Panc1 (cell line): ENCODE measurements around the gene RIMS1.

Experiments
- CTCF ChIP-seq: fragments of 450-650 bp; IDR thresholded peaks from 2 replicates; pipeline ENCODE4 v1.5.1; 2017; ENCODE audit warnings: mild to moderate bottlenecking
- POLR2AphosphoS5 ChIP-seq: IDR thresholded peaks from 2 replicates; pipeline ENCODE4 v1.6.1; 2012; ENCODE audit warnings: mild to moderate bottlenecking, low read depth, low read length, moderate library complexity

DNA sequence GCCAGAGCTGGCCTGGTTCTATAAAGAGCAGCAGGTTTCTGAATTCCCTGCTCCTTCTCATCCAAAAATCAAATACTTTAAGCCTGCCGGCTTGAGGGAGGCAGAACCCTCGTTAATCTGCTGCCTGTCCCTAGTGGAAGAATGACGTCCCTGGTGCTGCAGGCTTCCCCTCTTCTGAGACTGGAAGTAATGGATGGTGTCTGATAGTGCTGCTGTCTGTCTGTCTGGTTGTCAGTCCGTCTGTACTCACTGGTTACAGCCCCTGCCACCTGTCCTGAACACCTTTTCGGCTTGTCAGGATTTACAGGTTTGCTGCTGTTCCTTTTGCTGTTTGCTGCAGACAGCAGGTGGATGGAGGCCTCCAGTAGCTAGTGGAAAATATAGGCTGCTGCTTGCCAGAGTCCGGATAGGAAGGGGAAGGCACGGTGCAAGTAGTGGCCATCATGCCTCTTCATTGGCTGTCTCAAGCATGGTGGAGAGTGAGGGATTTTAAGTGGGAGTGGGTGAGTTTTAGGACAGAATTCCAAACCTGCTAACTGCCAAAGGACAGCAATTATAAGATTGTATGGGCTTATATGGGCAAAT is 2.5 kb downstream of the RIMS1 start:
- TF ChIP-seq CTCF (no peak), POLR2AphosphoS5 (no peak)
